ENCODE results near the gene C1orf21.

Gene C1orf21

DNA sequence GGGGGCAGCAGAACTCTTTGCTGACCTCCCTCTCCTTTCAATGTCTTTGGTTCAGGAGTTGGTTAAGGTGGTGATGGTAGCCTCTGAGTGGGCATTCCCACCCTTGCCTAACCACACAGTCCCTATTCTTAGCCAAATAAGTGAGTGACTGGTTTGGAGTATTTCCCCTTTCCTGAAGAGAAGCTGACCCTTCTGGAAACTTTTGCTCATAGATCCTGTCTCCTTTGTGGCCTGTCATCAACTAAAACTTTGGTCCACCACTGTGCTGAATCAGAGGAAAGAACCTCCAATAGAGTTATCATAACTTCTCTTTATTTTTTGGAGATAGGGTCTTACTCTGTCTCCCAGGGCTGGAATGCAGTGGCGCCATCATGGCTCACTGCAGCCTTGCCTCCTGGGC is 31.1 kb downstream of the C1orf21 start:
- DNase-seq (ENCODE audit: insufficient read length) (no peak), FAIRE-seq (no peak)
- no peak for TF ChIP-seq POLR2A (IDR thresholded peaks at IDR 0.05; ENCODE audit: low read depth, low read length)
- TF ChIP-seq POLR2AphosphoS5 (IDR thresholded peaks at IDR 0.05; ENCODE audit: low read depth, low read length): no peak
- TF ChIP-seq TAF1 (IDR thresholded peaks at IDR 0.05; ENCODE audit: borderline replicate concordance, low read depth, low read length): no peak

DNA sequence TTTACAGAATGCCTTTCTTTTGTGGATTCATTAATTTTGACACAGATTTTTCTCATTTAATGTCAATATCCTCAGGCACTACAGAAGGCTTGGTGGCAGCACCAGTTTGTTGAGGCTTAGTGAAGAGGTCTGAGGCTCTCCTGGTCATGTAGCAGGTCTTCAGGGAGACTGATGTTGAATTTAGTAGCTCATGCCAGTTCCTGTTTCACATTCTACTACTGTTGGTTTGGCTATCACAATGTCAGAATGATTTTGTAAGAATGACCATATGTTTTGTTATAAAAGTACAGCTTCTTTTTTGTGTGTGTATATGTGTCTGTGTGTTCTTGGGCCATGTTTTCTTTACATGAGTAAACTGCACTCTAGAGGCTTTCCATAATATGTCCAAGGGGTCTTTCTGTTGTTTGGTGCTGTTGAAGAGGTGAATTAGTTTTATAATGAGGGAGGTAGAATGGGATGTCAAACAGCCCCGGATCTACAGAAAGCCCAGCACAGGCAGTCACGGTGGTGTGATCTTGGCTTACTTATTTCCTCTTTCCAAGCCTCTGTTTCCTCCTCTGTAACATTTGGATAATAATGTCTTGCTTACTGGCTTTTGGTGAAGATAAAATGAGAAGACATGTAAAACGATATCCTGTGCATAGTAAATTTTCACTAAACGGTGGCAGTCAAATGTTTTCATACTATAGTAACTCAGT is 32.0 kb downstream of the C1orf21 start:
- FAIRE-seq (peak; percentile 65), DNase-seq (ENCODE audit: insufficient read length) (no peak)
- no peak for TF ChIP-seq POLR2AphosphoS5 (IDR thresholded peaks at IDR 0.05; ENCODE audit: low read depth, low read length)
- TF ChIP-seq TAF1 (IDR thresholded peaks at IDR 0.05; ENCODE audit: borderline replicate concordance, low read depth, low read length): no peak
- TF ChIP-seq POLR2A (IDR thresholded peaks at IDR 0.05; ENCODE audit: low read depth, low read length): no peak

DNA sequence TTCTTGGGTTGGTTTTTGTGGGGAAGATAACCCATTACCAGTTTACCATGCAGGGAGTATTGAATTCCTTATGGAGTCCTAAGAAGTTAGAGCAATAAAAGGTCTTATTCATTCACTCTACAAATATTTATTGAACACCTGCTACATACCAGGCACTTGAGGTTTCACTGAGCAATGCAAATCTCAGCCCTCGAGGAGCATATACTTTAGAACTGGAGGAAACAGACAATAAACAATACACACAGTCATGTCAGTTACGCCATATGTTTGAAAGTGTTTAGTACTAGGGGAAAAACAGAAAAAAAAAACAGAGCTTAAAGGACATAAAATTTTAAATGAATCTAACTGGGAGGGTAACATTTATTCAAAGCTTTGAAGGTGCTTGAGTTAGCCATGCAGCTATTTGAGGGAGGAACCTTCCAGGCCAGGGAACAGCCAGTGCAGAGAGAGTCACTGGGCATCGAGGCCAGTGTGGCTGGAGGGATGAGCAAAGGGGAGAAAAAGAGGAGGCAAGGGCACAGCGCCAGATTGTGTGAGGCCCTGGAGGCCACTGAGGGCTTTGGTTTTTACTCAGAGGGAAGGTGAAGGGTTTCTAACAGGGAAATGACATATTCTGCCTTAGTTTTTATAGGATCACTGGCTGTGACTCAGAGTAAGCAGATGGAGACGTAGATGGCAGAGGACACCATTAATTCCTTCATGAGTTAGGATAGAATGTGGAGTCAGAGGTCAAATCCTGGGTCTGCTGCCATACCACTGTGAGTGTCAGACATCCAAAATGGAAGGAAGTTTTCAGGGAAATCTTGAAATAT is 32.7 kb downstream of the C1orf21 start:
- no peak for DNase-seq (ENCODE audit: insufficient read length)
- no peak for TF ChIP-seq POLR2AphosphoS5 (IDR thresholded peaks at IDR 0.05; ENCODE audit: low read depth, low read length)
- TF ChIP-seq POLR2A (IDR thresholded peaks at IDR 0.05; ENCODE audit: low read depth, low read length): no peak
- no peak for TF ChIP-seq TAF1 (IDR thresholded peaks at IDR 0.05; ENCODE audit: borderline replicate concordance, low read depth, low read length)
- peak; percentile 21 for FAIRE-seq

DNA sequence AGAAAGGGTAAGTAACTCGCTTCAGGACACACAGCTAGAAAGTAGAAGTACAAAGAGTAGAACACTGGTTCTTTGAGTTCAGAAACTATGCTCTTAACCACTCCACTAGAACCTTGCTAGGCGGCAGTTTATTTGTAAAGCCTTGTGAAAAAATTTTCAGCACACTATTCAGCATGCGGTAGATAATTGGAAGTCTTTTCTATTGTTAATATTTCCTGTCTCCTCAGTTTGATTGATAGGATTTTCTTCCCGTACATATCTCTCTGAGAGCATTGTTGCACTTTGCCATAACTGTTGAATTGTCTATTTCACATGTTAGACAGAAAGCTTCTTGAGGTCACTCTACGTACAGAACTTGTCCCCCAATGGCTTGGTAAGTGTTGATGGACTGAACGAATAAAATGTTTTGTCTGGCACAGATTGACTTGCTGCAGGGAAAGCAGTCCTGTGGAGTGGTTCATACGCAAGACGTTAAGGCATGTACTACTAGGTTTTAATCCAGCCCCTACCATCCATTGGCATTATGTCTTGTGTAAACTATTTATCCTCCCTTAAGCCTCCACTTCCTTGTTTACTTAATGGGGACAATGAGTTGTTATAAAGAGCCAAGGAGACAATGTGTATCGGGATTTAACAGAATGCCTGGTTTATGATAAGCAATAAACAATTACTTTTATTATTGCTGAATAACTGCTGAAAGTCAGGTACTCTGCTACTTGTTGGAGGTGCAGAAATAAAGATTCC is 35.8 kb downstream of the C1orf21 start:
- FAIRE-seq (no peak), DNase-seq (ENCODE audit: insufficient read length) (no peak)
- TF ChIP-seq POLR2A (IDR thresholded peaks at IDR 0.05; ENCODE audit: low read depth, low read length) (no peak), TAF1 (IDR thresholded peaks at IDR 0.05; ENCODE audit: borderline replicate concordance, low read depth, low read length) (no peak), POLR2AphosphoS5 (IDR thresholded peaks at IDR 0.05; ENCODE audit: low read depth, low read length) (no peak)

DNA sequence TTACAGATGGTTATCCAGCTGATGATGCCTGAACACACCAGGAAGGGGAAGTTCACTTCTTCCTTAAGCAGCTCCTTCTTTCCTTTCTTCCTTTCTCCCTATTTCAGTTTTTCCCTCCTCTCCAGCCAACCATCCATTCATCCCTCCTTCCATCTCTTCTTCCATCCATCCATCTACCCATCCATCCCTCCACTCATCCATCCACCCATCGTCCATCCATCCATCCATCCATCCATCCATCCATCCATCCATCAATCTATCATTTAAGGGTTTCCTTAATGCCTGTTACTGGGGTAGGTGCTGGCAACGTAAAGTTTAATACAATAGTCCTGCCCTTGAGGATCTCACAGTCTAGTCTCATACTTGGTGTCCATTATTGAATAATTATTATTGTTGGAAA is 36.8 kb downstream of the C1orf21 start:
- DNase-seq (ENCODE audit: insufficient read length): no peak
- TF ChIP-seq POLR2AphosphoS5 (IDR thresholded peaks at IDR 0.05; ENCODE audit: low read depth, low read length): no peak
- no peak for TF ChIP-seq POLR2A (IDR thresholded peaks at IDR 0.05; ENCODE audit: low read depth, low read length)
- TF ChIP-seq TAF1 (IDR thresholded peaks at IDR 0.05; ENCODE audit: borderline replicate concordance, low read depth, low read length): no peak
- no peak for FAIRE-seq

DNA sequence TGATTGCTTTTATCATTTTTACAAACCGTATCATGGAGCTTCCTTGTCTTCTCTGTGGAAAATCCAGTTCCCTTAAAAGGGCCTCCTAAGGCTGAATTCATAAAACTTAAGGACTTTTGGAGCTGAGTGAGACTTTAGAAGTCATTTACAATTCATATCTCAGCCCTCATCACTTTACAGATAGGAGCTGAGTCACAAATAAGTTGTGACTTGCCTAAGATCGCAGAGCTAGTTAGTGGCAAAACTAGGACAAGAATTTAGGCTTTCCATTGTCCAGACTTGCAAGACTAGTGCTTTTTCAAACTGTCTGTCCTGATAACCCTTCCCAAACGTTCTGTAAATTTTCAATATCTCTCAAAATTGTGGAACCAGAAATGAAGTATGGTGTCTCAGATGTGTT is 37.3 kb downstream of the C1orf21 start:
- FAIRE-seq: no peak
- TF ChIP-seq POLR2AphosphoS5 (IDR thresholded peaks at IDR 0.05; ENCODE audit: low read depth, low read length): no peak
- TF ChIP-seq TAF1 (IDR thresholded peaks at IDR 0.05; ENCODE audit: borderline replicate concordance, low read depth, low read length): no peak
- no peak for TF ChIP-seq POLR2A (IDR thresholded peaks at IDR 0.05; ENCODE audit: low read depth, low read length)
- no peak for DNase-seq (ENCODE audit: insufficient read length)

DNA sequence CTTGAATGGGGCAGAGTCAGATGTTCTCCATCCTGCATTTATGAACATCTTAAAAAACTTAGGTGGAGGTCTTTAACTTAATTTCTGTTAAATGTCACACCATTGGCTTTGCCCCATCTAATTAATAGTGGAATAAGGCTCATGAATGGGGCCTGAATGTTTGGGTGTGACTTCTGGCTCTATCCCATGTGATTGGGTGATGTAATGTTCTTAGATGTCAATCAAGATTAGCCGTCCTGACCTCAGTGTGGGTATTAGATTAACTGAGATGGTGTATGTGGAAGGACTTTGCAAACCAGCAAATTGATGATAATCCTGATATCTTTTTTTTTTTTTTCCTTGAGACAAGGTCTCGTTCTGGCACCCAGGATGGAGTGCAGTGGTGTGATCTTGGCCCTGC is 38.1 kb downstream of the C1orf21 start:
- no peak for TF ChIP-seq TAF1 (IDR thresholded peaks at IDR 0.05; ENCODE audit: borderline replicate concordance, low read depth, low read length)
- no peak for TF ChIP-seq POLR2AphosphoS5 (IDR thresholded peaks at IDR 0.05; ENCODE audit: low read depth, low read length)
- no peak for TF ChIP-seq POLR2A (IDR thresholded peaks at IDR 0.05; ENCODE audit: low read depth, low read length)
- FAIRE-seq: no peak
- no peak for DNase-seq (ENCODE audit: insufficient read length)

DNA sequence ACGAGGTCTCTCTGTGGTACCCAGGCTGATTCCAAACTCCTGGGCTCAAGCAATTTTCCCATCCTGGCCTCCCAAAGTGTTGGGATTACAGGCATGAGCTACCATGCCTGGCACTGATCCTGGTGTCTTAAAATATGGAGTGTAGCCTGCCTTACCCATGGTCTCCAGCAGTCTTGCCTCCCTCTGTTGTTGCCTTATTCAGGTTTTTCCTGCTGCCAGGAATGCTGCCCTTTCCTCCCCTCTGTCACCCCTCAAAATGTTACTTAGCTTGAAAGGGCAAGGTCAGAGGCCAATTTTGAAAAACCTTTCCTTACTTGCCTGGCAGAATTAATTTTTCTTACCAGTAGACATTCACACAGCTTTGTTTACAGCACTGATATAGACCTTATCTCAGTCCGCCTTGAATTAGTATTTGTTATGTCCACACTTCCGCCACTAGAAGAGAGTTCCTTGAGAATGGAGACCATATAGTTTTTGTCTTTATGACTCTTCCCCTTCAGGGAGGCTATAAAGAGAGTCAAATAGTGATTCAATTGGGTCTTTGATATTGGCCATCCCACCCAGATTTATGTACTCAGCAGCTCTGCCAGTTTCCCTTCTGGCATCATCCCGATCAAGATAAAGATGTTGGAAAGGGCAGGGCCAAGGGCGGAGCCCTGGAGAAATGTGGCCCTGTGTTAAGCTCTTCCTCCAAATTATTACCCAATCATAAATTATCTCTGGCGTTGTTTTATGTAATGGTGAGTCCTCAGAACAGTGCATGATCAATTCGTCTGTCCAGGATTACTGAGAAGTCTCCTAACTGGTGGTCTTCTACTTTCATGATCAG is 38.8 kb downstream of the C1orf21 start:
- TF ChIP-seq POLR2A (IDR thresholded peaks at IDR 0.05; ENCODE audit: low read depth, low read length) (no peak), POLR2AphosphoS5 (IDR thresholded peaks at IDR 0.05; ENCODE audit: low read depth, low read length) (no peak), TAF1 (IDR thresholded peaks at IDR 0.05; ENCODE audit: borderline replicate concordance, low read depth, low read length) (no peak)
- FAIRE-seq (no peak), DNase-seq (ENCODE audit: insufficient read length) (no peak)

DNA sequence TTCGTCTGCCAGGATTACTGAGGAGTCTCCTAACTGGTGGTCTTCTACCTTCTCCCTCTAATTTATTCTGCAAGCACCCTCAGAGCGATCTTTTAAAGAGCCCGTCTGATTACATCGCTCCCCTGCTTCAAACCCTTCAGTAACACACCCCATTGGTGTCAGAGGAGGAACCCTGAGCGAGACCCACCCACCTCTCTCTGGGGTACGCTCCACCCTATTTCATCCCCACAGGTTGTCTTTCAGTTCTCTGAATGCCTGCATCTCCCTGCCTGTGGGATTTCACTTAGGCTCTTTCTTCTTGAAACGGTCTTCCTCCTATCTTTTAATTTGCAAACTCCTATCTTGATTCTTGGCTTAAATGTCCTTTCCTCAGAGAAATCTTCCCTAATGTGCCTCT is 39.4 kb downstream of the C1orf21 start:
- FAIRE-seq (no peak), DNase-seq (ENCODE audit: insufficient read length) (no peak)
- TF ChIP-seq POLR2AphosphoS5 (IDR thresholded peaks at IDR 0.05; ENCODE audit: low read depth, low read length) (no peak), TAF1 (IDR thresholded peaks at IDR 0.05; ENCODE audit: borderline replicate concordance, low read depth, low read length) (no peak), POLR2A (IDR thresholded peaks at IDR 0.05; ENCODE audit: low read depth, low read length) (no peak)

DNA sequence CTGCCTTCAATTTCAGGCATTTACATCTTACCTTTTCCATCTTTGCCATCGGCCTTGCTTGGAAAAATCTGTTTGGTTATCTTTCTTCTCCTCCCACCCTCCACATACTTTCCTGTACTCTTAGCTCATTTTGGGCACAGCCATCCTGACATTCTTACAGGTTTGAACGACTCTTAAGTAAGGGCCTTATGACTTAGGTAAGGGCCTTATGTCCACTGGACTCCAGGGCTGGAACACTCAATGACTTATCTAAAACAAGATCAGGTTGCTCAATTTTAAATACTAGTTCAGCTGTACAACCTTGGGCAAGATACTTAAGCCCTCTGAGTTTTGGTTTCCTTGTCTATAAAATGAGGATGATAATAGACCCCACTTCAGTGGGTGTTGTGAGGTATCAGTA is 40.9 kb downstream of the C1orf21 start:
- DNase-seq (ENCODE audit: insufficient read length) (no peak), FAIRE-seq (no peak)
- TF ChIP-seq POLR2AphosphoS5 (IDR thresholded peaks at IDR 0.05; ENCODE audit: low read depth, low read length): no peak
- no peak for TF ChIP-seq POLR2A (IDR thresholded peaks at IDR 0.05; ENCODE audit: low read depth, low read length)
- no peak for TF ChIP-seq TAF1 (IDR thresholded peaks at IDR 0.05; ENCODE audit: borderline replicate concordance, low read depth, low read length)

DNA sequence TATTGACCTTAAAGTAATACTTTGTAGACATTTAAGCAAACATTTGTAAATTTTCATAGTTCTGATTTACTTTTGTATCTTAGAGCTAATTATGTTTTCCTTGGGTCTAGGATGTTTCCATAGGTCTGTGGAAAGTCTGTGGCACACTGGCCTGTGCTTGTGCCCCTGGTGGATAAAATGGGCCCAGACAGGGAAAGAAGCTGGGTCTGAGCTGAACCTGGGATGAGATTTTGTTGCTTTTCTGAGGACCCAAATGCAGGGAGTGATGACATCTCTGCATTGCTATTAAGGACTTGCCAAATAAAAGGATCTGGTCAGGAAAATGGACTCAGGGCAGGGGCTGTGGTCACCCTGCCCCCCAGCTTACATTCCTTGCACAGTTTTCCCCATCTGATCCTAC is 41.8 kb downstream of the C1orf21 start:
- TF ChIP-seq POLR2AphosphoS5 (IDR thresholded peaks at IDR 0.05; ENCODE audit: low read depth, low read length) (no peak), TAF1 (IDR thresholded peaks at IDR 0.05; ENCODE audit: borderline replicate concordance, low read depth, low read length) (no peak), POLR2A (IDR thresholded peaks at IDR 0.05; ENCODE audit: low read depth, low read length) (no peak)
- DNase-seq (ENCODE audit: insufficient read length) (no peak), FAIRE-seq (no peak)
